Hippocampal formation (tissue), 2 donors: ENCODE data around the gene ACVR2B.

ENCODE experiments used
- DNase-seq, 2 donors: peaks; one replicate each; lab custom pipeline; 2025; lab: John Stamatoyannopoulos, UW

ACVR2B gene

DNA sequence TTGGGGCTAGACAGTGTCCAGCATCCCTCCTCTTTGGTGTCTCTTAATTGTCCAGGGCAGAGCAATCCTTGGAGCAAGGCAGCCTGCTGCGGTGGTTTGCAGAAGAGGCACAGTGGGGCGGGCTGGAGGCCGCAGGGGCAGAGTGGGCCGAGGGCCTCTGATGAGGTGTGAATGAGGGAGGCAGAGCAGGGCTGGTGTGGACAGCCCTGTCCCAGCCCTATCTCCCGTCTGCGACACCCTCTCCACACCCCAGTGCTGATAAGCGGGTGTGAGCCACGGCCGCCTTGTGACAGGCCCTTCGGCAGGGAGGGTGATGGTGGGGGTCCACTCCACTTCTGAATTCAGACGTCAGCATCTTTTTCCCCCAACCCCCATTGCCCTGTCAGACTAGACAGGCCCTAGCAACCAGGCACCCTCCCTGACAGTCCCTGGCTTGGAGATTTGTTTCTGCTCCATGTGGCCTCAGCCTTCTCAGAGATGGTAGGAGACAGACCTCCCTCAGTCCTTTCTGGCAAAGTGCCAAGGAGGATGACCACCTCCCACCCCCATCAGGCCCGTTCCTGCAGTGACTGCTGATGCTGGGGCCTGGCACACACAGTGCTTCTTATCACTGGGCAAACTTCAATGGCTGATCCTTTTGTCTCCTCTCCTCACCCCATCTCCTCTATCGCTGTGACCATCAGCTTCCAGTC, 79.7 kb downstream of the ACVR2B start:
- DNase-seq: no peak

DNA sequence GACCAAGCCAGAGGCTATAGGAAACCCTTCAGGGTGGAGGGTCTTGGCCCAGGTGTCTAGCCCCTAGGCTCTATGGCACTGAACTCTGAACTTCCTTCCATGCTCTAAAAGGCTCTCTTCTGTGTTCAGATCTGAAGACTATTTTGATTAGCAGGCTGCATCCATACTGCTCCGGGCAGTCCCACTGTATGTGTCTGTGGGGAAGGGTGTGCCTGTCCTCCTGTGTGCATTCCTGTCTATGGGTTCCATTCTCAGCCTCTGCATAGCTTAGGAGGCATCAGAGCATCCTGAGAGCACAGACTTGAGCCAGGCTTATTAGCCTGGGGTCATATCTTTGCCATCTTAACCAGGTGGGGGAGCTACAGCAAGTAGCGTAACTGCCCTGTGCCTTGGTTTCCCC, 80.5 kb downstream of the ACVR2B start:
- DNase-seq: no peak

DNA sequence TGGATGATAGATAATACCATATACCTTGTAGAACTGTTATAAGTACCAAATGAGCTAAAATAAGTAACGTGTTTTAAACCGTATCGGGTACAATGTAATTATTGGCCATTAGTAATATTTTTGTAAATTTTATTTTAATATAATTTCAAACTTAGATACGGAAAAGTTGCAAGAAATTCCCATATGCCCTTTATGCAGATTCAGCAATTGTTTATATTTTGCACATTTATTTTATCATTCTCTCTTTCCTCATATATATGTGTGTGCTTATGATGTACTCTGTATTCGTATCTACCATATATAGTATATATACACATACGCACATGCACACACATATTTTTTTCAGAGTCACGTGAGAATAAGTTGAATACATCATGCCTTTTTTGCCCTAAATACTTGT, 80.9 kb downstream of the ACVR2B start:
- DNase-seq: no peak

DNA sequence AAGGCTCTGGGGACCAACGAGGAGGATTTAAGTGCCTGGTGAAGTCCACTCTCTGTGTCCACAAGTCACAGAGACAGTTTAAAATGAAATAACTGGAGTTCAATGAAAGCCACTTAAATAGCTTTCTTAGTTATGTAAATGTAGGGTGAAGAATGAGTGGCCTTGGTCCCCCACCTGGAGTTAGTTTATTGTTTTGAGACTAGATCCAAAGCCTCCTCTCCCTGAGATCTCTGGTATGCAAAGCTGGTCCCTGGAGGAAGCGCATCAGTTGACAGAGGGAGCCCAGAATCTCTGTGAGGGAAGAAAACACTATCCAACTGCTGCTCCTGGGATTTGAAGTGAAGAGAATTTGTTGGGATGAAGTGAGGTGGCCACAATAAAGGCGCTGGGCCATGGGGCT, 83.0 kb downstream of the ACVR2B start:
- no peak for DNase-seq

DNA sequence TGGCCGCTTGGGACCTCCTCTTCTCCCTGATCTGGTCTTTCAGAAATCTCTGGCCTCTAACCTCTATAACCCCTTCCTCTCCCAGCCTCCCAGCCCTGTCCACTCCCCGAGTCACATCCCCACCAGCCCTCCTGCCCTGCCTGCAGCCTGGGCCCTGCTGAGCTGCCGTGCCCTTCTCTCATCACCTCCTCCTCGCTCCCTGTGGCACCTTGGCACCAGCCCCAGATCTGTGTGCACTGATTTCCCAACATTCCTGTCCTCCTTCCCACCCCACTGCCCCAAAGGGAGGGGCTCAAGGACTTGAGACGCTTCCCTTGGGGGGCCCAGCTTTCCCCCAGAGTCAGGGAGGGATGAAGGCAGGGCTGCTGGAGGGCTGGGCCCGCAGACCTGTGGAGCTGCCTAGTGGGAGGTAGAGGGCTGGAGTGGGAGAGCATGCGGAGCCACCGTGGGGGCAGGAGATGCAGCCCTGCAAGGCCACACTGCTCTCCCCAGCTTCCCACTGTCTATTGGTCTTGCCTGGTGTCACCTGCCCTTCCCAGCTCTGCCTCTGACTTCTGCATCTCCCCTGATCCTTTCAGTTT, 85.2 kb downstream of the ACVR2B start:
- no peak for DNase-seq

DNA sequence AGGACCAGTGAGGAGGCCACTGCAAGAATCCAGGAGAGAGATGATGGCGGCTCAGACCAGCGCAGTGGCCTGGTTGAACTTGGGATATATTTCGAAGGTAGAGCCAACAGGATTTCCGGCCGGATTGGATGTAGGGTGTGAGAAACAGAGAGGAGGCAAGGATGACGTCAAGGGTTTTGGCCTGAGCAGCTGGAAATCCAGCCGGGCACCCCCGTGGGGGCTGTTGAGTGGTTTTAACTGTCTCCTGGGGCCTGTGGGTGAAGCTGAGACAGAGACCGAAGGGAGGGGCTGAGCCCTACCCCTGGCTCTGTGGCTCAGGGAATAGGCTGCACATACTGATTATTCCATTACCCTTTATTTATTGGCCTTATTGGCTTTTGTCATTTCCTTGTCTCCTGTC, 88.1 kb downstream of the ACVR2B start:
- DNase-seq: no peak
